ENCODE measurements around the gene LGR4.

Gene LGR4

GRCh38 chr11:27390318-27391295 is 82.0 kb downstream of the LGR4 start:
- H3K4me1 ChIP-seq (ENCODE audit: control insufficient read depth, insufficient read depth, low read length, unreplicated experiment) = peaks cover 71% of the 10 kb centered on the region

DNA sequence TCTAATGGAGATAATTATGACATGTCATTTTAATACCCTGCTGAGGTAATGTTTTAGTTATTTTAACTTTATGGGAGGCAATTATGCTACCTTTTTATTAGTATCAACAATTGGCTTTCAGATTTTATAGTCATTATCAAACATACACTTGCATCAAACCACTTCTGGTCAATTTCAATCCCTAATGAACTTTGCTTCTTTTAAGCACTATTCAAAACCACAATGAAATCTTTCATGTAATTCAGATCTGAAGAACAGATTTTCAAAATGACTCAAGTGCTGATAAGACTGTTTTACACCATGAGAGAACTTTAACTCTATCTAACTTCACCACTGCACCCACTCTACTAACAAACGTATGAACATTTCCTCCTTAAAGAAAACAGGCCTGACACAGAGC is 83.7 kb downstream of the LGR4 start:
- Histone ChIP-seq H3K27ac (ENCODE audit: low read depth, low read length) (no peak overlapping the region), H3K4me3 (ENCODE audit: low read depth, low read length) (no peak overlapping the region), H3K27me3 (ENCODE audit: insufficient read depth, low read length) (no peaks in the 10 kb centered on the region), H2AFZ (ENCODE audit: low read length, unreplicated experiment) (peak overlapping the region; percentile 27), H3K36me3 (ENCODE audit: insufficient read depth, low read length) (no peaks in the 10 kb centered on the region), H3K79me2 (ENCODE audit: control insufficient read depth, insufficient read depth, low read length, unreplicated experiment) (peaks cover 3% of the 10 kb centered on the region), H3K4me1 (ENCODE audit: control insufficient read depth, insufficient read depth, low read length, unreplicated experiment) (peaks cover 86% of the 10 kb centered on the region)

More at GRCh38 chr11:27390318-27391295, 82.0 kb downstream of the LGR4 start:
- H2AFZ ChIP-seq (ENCODE audit: low read length, unreplicated experiment) = peak overlapping the region; percentile 93
- H3K79me2 ChIP-seq (ENCODE audit: control insufficient read depth, insufficient read depth, low read length, unreplicated experiment) = no peaks in the 10 kb centered on the region
- no peaks in the 10 kb centered on the region for H3K36me3 ChIP-seq (ENCODE audit: insufficient read depth, low read length)
- no peaks in the 10 kb centered on the region for H3K27me3 ChIP-seq (ENCODE audit: insufficient read depth, low read length)
- peak overlapping the region; percentile 49 for H3K27ac ChIP-seq (ENCODE audit: low read depth, low read length)
- H3K4me3 ChIP-seq (ENCODE audit: low read depth, low read length) = peak overlapping the region; percentile 22; the same call in 1 of the 2 replicates

- H3K27ac ChIP-seq (ENCODE audit: low read depth, low read length) = no peak overlapping the region
- peaks cover 3% of the 10 kb centered on the region for H3K79me2 ChIP-seq (ENCODE audit: control insufficient read depth, insufficient read depth, low read length, unreplicated experiment)
- no peaks in the 10 kb centered on the region for H3K36me3 ChIP-seq (ENCODE audit: insufficient read depth, low read length)
- peaks cover 90% of the 10 kb centered on the region for H3K4me1 ChIP-seq (ENCODE audit: control insufficient read depth, insufficient read depth, low read length, unreplicated experiment)
- H2AFZ ChIP-seq (ENCODE audit: low read length, unreplicated experiment) = no peak overlapping the region
- H3K27me3 ChIP-seq (ENCODE audit: insufficient read depth, low read length) = no peaks in the 10 kb centered on the region
- H3K4me3 ChIP-seq (ENCODE audit: low read depth, low read length) = no peak overlapping the region
Measured at GRCh38 chr11:27388001-27388400, 84.6 kb downstream of the LGR4 start.

GRCh38 chr11:27387362-27387761 is 85.2 kb downstream of the LGR4 start:
- Histone ChIP-seq H3K27ac (ENCODE audit: low read depth, low read length) (no peak overlapping the region), H3K4me1 (ENCODE audit: control insufficient read depth, insufficient read depth, low read length, unreplicated experiment) (peaks cover 83% of the 10 kb centered on the region), H3K79me2 (ENCODE audit: control insufficient read depth, insufficient read depth, low read length, unreplicated experiment) (peaks cover 3% of the 10 kb centered on the region), H3K36me3 (ENCODE audit: insufficient read depth, low read length) (no peaks in the 10 kb centered on the region), H2AFZ (ENCODE audit: low read length, unreplicated experiment) (no peak overlapping the region), H3K27me3 (ENCODE audit: insufficient read depth, low read length) (no peaks in the 10 kb centered on the region), H3K4me3 (ENCODE audit: low read depth, low read length) (no peak overlapping the region)

DNA sequence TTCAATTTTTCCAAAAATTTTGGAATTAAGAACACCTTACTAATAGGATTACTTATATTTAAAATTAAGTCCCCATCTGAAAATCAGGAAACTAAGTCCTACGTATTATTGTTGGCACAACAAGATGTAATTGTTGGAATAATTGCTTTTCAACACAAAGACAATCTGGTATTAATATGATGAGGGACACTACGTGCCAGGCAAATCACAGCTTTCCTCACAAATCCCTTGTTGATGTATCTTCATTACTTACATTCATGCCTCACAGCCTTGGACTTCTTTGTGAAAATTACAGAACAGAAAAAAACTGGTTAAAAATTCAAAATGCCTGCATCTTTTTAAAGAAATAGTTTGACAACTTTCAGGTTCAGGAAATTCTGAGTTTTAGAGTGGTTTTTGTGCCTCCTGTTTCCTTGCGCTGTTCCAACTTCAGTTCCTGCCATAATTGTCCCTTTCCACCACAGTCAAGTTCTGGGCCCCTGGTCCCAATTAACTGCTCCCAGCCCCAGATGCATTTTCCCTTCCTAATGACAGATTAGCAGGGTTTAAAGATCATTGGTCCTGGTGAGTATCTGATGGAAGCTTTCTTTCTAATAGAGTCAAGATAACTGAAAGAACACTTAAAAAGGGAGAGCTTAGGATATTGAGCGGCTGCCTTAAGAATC is 86.3 kb downstream of the LGR4 start:
- H2AFZ ChIP-seq (ENCODE audit: low read length, unreplicated experiment) = peak overlapping the region; percentile 46
- H3K27ac ChIP-seq (ENCODE audit: low read depth, low read length) = peak overlapping the region; percentile 68
- no peaks in the 10 kb centered on the region for H3K27me3 ChIP-seq (ENCODE audit: insufficient read depth, low read length)
- peaks cover 73% of the 10 kb centered on the region for H3K4me1 ChIP-seq (ENCODE audit: control insufficient read depth, insufficient read depth, low read length, unreplicated experiment)
- H3K79me2 ChIP-seq (ENCODE audit: control insufficient read depth, insufficient read depth, low read length, unreplicated experiment) = peaks cover 3% of the 10 kb centered on the region
- H3K4me3 ChIP-seq (ENCODE audit: low read depth, low read length) = 0 out of 2 replicates have a peak overlapping the region, but pooled peaks have one; percentile 68
- no peaks in the 10 kb centered on the region for H3K36me3 ChIP-seq (ENCODE audit: insufficient read depth, low read length)

GRCh38 chr11:27385245-27385644 is 87.3 kb downstream of the LGR4 start:
- Histone ChIP-seq H3K36me3 (ENCODE audit: insufficient read depth, low read length) (no peaks in the 10 kb centered on the region), H3K27me3 (ENCODE audit: insufficient read depth, low read length) (no peaks in the 10 kb centered on the region), H3K27ac (ENCODE audit: low read depth, low read length) (peak overlapping the region; percentile 68), H2AFZ (ENCODE audit: low read length, unreplicated experiment) (peak overlapping the region; percentile 42), H3K4me1 (ENCODE audit: control insufficient read depth, insufficient read depth, low read length, unreplicated experiment) (peaks cover 62% of the 10 kb centered on the region), H3K79me2 (ENCODE audit: control insufficient read depth, insufficient read depth, low read length, unreplicated experiment) (peaks cover 3% of the 10 kb centered on the region), H3K4me3 (ENCODE audit: low read depth, low read length) (peak overlapping the region; percentile 68)

DNA sequence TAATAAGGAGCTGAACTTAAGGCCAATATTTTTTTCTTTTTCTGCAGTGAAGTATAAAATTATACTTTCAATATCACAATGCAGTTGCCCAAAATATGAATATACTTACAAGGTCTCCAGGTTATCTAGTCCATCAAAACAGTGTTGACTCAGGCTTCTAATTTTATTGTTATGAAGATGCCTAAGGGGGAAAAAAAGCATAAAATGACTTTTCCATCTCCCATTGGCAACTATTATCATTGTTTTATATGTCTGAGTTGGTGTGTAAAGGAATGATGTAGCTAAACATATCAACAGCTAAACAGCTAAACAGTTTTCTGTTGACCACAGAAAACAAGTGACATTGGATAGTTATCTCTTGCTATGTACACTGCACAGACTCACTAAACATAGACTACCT is 88.4 kb downstream of the LGR4 start:
- H3K27me3 ChIP-seq (ENCODE audit: insufficient read depth, low read length) = no peaks in the 10 kb centered on the region
- H2AFZ ChIP-seq (ENCODE audit: low read length, unreplicated experiment) = peak overlapping the region; percentile 12
- no peaks in the 10 kb centered on the region for H3K36me3 ChIP-seq (ENCODE audit: insufficient read depth, low read length)
- H3K79me2 ChIP-seq (ENCODE audit: control insufficient read depth, insufficient read depth, low read length, unreplicated experiment) = peaks cover 3% of the 10 kb centered on the region
- peaks cover 52% of the 10 kb centered on the region for H3K4me1 ChIP-seq (ENCODE audit: control insufficient read depth, insufficient read depth, low read length, unreplicated experiment)
- peak overlapping the region; percentile 68 for H3K4me3 ChIP-seq (ENCODE audit: low read depth, low read length)
- peak overlapping the region; percentile 68 for H3K27ac ChIP-seq (ENCODE audit: low read depth, low read length)

DNA sequence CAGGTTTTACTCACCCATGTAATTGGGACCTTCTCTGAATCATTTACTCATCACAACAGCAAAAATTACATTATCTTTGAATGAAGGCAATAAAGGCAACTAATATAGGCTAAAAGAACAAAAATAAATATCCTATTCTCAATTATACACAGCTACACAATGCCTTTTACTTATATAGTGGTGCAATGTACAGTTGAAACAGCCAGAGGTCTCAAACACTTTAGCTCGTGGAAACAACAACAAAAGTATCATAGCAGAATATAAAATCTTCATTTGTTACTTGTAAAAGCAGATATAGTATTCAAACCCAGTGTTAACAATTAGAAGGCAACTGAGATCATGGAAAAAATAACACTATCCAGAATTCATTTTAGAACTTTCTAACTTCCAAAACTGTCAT is 88.9 kb downstream of the LGR4 start:
- Histone ChIP-seq H2AFZ (ENCODE audit: low read length, unreplicated experiment) (peak overlapping the region; percentile 12), H3K27ac (ENCODE audit: low read depth, low read length) (peak overlapping the region; percentile 68; the same call in 1 of the 2 replicates), H3K79me2 (ENCODE audit: control insufficient read depth, insufficient read depth, low read length, unreplicated experiment) (peaks cover 3% of the 10 kb centered on the region), H3K27me3 (ENCODE audit: insufficient read depth, low read length) (no peaks in the 10 kb centered on the region), H3K4me3 (ENCODE audit: low read depth, low read length) (peak overlapping the region; percentile 68), H3K4me1 (ENCODE audit: control insufficient read depth, insufficient read depth, low read length, unreplicated experiment) (peaks cover 46% of the 10 kb centered on the region), H3K36me3 (ENCODE audit: insufficient read depth, low read length) (no peaks in the 10 kb centered on the region)

DNA sequence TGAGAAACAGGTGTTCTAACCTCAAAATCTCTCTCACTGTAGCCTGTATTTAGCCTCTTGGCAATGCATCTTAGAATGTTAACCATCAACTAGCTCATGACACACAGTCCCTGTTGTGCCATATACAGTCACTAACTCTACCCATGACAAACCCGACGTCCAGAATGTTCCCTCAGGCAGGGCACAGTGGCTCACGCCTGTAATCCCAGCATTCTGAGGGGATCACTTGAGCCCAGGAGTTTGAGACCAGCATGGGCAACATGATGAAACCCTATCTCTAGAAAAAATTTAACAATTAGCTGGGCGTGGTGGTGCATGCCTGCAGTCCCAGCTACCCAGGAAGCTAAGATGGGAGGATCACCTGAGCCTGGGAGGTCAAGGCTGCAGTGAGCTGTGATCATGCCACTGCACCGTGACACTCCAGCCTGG is 91.3 kb downstream of the LGR4 start:
- Histone ChIP-seq H3K4me3 (ENCODE audit: low read depth, low read length) (no peak overlapping the region), H3K4me1 (ENCODE audit: control insufficient read depth, insufficient read depth, low read length, unreplicated experiment) (peaks cover 27% of the 10 kb centered on the region), H3K27me3 (ENCODE audit: insufficient read depth, low read length) (no peaks in the 10 kb centered on the region), H2AFZ (ENCODE audit: low read length, unreplicated experiment) (no peak overlapping the region), H3K27ac (ENCODE audit: low read depth, low read length) (no peak overlapping the region), H3K79me2 (ENCODE audit: control insufficient read depth, insufficient read depth, low read length, unreplicated experiment) (peaks cover 3% of the 10 kb centered on the region), H3K36me3 (ENCODE audit: insufficient read depth, low read length) (no peaks in the 10 kb centered on the region)

DNA sequence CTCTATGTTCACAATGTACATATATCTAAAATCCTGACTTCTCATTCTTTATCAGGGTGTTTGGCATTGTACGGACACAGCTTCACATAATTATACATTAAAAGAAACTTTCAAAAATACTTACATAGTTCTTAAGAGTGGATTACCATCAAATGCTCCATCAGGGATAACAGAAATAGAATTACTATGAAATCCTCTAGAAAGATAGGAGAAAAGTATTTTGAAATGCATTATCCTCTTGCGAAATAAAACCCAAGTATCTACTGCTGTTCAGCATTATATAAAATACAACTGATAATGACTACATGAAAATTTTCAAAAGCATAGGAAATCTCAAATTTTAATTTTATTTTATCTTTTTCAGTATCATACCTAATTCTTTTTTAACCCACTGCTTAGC is 91.8 kb downstream of the LGR4 start:
- Histone ChIP-seq H3K27ac (ENCODE audit: low read depth, low read length) (no peak overlapping the region), H3K27me3 (ENCODE audit: insufficient read depth, low read length) (no peaks in the 10 kb centered on the region), H3K4me3 (ENCODE audit: low read depth, low read length) (no peak overlapping the region), H3K36me3 (ENCODE audit: insufficient read depth, low read length) (no peaks in the 10 kb centered on the region), H2AFZ (ENCODE audit: low read length, unreplicated experiment) (no peak overlapping the region), H3K4me1 (ENCODE audit: control insufficient read depth, insufficient read depth, low read length, unreplicated experiment) (peaks cover 22% of the 10 kb centered on the region), H3K79me2 (ENCODE audit: control insufficient read depth, insufficient read depth, low read length, unreplicated experiment) (peaks cover 3% of the 10 kb centered on the region)

Measured in ACC112 (cell line).